NCI-H82 treated with DMSO at 0.1 percent for 48 hours (cell line): ENCODE measurements around the gene SUPT4H1.
"Not testable (repeated sequence)": the region's sequence is repeated elsewhere in the genome, so short reads cannot be mapped to it uniquely, and the experiment has no call there.

Experiments
- DNase-seq: peaks from one replicate; lab custom pipeline; 2025; ENCODE audit not compliant: unreplicated experiment; lab: John Stamatoyannopoulos, UW

The SUPT4H1 gene

DNA sequence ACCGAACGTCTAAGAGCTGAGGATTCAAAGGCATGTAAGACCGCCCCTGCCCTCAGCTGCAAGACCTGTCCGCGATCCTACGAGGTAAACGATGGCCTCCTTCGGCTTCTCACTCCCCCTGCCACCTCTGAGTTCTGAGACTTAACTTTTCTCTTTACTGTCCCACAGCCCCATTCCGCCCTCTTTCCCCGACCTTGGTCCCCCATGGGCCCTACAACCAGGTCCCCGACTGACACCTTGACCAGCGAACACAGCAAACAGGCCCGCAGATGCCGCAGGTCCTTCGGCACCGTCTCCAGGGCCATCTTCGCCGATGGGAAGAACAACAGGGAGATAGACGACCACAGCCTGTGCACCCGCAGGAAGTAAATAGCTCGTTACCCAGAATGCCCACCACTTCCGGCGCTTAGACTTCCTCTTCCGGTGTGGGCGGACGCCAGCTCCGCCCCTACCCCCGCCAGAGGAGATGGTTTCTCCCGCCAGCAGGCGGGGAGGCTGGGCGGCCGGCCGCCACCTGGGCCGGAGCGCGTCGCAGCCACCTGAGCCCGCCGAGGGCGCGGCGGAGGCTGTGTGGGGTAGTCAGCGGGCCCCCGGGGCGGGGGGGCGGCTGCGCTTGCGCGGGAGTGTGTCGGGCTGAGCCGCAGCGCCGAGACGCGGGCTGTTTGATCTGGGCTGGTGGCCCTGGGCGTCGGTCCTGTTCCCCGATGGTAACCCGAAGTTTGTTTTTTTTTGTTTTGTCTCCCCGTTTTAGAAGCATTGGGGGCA is at the start of gene SUPT4H1:
TSS of gene SUPT4H1 (minus strand) at position 371 of the 765 bp plus-strand sequence. CDS start at position 305, 66 bp downstream.
- peak; percentile 93 for DNase-seq

- no peak for DNase-seq
These were observed 49.3 kb upstream of the SUPT4H1 start for GRCh38 chr17:58401287-58401686.

DNA sequence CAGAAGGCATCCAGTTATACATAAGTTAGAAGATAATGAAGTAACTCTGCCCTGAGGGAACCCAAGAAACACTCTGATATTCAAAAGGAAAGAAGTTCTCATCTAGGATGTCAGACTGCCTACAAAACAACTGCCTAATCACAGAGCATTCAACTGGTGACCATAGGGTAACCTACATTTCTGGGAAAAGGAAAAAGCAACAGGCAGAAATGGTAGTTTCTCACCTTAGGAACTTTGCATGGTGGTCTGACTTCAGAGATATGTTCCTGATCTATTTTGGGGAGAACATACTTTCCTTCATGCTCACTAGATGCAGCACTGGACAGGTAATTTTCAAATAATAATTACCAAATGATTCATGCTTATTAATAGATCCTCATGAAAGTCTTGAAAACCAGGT is 48.8 kb upstream of the SUPT4H1 start:
- no peak for DNase-seq

DNA sequence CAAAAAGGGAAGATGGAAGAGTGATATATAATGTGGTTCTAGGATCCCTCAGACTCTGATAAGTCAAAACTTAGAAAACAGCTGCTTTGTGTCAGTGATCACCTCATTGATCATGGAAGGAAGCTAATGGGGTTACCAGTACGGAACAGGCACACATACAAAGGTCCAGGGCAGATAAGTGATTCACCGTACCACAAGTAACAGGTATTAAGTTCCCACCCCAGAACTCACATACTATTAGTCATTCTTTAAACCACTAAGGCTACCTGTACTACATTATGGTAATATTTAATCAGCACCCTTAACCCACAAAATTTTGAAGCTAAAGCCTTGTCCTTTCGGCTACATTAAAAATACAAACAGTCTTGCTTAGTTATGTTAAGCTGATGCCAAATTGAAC is 48.0 kb upstream of the SUPT4H1 start:
- no peak for DNase-seq

DNA sequence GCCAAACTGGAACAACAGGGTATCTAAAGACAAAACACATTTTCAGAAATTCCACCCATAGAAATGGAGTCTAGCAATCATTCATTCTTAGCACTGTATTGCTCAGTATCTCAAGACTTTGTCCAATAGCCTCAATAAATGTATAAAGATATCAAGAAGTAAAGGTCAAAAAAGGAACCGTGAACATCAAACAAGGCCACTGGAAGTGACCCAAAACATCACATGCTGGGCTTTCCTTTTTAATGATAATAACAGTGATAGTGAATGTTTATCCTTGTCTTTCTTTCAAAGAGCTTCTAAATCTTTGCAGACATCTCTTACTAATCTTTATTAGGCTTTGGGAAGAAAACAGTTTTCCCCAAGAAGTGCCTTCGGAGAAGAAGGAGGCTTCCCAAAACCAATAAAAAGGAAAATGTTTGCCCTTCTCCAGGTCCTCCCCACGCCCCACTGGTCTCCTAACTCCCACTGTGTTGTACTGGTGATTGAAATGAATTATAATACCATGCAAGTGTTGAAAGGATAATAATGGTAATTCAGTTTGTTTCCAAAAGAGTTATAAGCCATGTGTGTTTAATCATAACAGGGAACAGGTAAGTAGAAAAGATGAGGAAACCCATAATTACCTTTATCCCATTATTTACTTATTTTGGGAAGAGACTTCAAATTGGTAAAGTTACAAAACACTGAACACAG is 46.7 kb upstream of the SUPT4H1 start:
- no peak for DNase-seq

GRCh38 chr17:58397421-58397820 is 45.4 kb upstream of the SUPT4H1 start:
- DNase-seq: not testable (repeated sequence)

DNA sequence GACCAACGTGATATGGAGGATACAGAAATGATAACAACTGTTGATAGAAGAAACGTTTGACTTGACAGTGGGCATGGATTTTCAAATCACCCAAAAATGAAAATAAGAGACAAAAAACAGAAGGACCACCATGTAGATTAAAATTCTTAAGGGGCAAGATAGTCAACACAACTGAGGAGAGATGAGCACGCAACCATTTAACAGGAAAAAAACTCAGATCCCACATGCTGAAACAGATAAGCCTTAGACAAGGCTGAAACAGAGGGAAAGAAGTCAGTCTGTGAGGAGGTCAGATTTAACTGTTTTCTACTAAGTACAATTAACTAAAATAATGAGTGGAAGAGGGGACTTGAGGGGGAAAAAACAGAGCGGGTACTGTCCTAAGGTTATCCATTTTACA is 44.2 kb upstream of the SUPT4H1 start:
- no peak for DNase-seq

DNA sequence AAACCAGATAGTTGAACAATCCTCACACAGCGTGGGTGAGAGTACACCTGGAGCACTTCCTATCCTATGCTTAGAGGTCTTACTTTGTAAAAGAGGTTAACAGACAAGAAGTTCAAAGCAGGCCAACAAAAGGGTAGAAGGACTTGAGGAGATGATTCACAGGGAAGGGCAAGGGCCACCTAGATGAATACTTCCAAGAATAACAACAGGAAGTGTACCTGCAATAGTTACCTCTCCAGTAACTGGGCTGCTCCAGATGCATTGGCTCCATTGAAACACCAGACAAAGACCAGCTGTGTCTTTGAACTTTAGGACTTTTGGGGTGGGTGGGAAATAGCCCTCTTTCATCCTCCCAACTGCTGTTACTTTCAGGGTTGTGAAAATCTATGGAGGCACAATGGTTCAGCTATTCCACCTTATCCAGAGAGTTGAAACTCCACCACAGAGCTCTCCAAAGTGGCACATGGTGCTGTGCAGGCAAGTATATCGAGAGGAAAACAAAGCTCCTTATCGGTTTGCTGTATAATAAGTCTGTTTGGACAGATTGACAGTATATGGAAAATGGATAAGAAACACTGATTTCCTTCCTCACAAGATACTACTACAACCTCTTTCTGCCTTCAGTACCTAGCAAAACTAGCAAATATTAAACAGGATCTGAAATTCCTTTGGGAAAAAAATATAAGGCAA is 42.7 kb upstream of the SUPT4H1 start:
- DNase-seq: no peak

- DNase-seq: no peak
These were observed 39.4 kb upstream of the SUPT4H1 start for GRCh38 chr17:58391302-58391984.

GRCh38 chr17:58390884-58391283 is 38.9 kb upstream of the SUPT4H1 start:
- DNase-seq: no peak

GRCh38 chr17:58388302-58389190 is 36.5 kb upstream of the SUPT4H1 start:
- DNase-seq: no peak

GRCh38 chr17:58387834-58388233 is 35.8 kb upstream of the SUPT4H1 start:
- DNase-seq: no peak

- no peak for DNase-seq
These were observed 34.7 kb upstream of the SUPT4H1 start for GRCh38 chr17:58386708-58387107.

DNA sequence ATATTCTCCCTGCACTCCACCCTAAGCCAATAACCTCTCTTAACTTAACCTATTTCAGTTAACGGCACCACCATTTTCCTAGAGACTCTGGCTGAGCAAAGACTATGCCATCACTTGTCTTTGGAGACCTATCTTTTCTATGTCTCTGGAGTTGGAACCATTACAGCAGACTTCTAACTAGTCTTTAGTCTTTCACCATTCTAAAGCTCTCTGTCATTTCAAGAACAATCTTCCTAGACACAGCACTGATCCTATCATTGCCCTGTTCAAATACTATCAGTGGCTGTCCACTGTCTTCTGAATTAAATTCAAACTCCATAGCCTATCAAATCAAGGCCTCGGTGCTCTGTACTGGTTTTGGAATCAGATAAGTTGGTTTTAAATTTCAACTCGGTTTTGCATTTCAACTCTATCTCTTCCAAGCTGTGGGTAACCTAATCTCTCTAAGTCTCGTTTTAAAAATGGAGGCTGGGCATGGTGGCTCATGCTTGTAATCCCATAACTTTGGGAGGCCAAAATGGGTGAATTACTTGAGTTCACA is 33.4 kb upstream of the SUPT4H1 start:
- DNase-seq: no peak

GRCh38 chr17:58384897-58385296 is 32.9 kb upstream of the SUPT4H1 start:
- no peak for DNase-seq

DNA sequence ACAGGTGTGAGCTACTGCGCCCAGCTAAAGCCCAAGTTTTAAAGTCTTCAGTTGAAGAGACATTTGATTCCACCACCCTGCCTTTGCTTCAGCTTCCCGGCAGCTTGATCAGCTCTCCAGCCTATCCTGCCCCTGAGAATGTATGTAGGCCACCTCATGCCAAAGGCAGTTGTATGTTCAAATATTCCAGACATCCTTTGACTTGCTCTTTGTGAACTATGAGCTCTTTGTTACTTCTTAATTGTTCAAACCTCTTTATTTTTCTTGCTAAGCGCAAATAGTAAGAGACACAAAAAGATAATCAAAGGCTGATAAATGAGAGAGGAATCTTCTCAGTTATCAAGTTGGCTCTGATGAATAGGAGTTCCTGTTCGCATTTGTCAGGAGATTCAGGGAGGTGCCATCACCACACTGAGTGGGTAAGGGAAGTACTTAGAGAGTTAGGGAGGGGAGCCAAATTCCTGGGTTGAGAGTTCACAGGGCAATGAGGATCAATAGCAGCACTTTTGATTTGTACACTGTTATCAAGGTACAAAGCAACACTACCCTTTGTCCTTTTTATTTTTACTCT is 32.0 kb upstream of the SUPT4H1 start:
- no peak for DNase-seq

DNA sequence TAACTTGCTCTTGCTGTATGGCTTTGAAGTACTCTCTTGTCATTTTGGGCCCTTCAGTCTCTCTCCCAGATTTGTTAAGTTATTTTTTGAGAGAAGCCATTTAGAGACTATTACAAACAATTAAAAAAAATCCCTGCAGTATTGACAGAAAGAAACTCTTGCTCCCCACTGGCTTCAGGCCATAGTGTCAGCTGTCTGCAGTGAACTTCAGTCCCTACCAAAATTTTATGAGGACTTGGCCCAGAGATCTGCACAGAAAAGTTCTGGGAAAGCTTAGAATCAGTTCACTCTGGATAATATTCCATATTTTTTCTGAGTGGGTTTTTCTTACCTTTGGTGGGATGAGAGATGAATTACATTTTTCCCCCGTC is 30.9 kb upstream of the SUPT4H1 start:
- no peak for DNase-seq

GRCh38 chr17:58382108-58382871 is 30.3 kb upstream of the SUPT4H1 start:
- no peak for DNase-seq
